Astrocyte (in vitro differentiated cells and primary cell): ENCODE results near the gene BPIFB6.

Source experiments
- EZH2 ChIP-seq: IDR thresholded peaks from 2 replicates; pipeline ENCODE4 v1.6.1; 2012; ENCODE audit warnings: mild to moderate bottlenecking, low read length, inconsistent platforms; ENCODE audit not compliant: insufficient read depth
- TF ChIP-seq, protein P1 (sequence below): IDR thresholded peaks from 2 replicates; pipeline ENCODE4 v1.5.1; 2011; ENCODE audit warnings: low read depth, mild to moderate bottlenecking, inconsistent platforms, low read length, moderate library complexity; ENCODE audit not compliant: insufficient read depth

DNA sequence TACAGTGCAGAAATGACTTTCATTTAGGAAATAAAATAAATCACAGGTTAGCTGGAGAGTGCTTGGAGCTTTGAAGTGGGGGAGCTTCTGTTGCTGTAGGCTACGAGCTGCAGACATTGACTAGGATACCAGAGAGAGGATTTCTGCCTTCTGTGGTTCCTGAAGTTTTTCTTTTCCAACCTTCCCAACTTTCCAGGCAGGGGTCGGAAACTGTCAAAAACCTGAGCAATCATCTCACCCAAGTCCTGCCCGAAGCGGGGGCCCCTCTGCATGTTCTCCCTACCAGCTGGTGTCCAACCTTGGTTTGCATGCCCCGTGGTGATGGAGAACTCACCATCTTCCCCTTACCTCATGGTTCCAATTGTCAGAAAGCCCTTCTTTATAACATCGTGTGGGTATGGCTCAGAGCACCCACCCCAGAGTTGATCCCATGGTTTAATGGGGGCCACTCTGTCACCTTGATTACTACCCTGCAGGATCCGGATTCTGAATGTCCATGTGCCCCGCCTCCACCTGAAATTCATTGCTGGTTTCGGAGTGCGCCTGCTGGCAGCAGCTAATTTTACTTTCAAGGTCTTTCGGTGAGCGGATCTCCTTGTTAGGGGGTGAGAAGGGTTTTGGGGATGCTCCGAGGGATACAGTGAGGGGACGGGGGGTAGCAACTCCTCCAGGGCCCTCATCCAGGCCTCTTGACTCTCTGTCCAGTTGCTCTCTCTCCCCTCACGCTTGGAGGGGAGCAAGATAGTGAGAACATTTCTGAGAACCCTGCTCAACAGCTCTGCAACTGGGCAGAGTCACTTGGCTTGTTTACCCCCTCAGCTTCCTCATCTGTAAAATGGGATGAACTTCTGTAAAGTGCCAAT, 18.9 kb upstream of the BPIFB6 start:
- TF ChIP-seq, protein P1, sequence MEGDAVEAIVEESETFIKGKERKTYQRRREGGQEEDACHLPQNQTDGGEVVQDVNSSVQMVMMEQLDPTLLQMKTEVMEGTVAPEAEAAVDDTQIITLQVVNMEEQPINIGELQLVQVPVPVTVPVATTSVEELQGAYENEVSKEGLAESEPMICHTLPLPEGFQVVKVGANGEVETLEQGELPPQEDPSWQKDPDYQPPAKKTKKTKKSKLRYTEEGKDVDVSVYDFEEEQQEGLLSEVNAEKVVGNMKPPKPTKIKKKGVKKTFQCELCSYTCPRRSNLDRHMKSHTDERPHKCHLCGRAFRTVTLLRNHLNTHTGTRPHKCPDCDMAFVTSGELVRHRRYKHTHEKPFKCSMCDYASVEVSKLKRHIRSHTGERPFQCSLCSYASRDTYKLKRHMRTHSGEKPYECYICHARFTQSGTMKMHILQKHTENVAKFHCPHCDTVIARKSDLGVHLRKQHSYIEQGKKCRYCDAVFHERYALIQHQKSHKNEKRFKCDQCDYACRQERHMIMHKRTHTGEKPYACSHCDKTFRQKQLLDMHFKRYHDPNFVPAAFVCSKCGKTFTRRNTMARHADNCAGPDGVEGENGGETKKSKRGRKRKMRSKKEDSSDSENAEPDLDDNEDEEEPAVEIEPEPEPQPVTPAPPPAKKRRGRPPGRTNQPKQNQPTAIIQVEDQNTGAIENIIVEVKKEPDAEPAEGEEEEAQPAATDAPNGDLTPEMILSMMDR = no peak
- TF ChIP-seq EZH2 = no peak
